ENCODE measurements around the gene CFAP20DC.

GRCh38 chr3:58754074-58754473 is 295.8 kb downstream of the CFAP20DC start:
- TF ChIP-seq CTCF (IDR thresholded peaks at IDR 0.05; ENCODE audit: insufficient read depth, low read depth, low read length): no peak
- TF ChIP-seq EZH2 (IDR thresholded peaks at IDR 0.05; ENCODE audit: insufficient read depth, low read length): no peak
